ENCODE measurements around the gene PACS2. TPM values are rescaled to one million over a fixed set of nuclear protein-coding genes. Genes with fewer than 3 reads are reported as not detected.

Gene PACS2
- total RNA-seq, 4 donors from 2014 or later: 37.1 to 116 (median 52.2) TPM

DNA sequence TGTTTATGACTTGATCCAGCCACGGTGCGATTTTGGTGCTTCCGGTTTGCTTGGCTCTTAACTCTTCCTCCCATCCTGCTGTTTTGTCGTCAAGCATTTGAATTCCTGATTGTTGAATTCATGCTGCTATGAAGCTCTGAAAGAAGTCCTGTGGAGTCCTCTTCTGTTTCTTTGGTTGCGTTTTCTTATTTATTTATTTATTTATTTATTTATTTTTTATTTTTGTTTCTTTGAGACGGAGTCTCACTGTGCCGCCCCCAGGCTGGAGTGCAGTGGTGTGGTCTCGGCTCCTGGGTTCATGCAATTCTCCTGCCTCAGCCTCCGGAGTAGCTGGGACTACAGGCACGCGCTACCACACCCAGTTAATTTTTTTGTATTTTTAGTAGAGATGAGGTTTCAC is 102.1 kb downstream of the PACS2 start:
- no peaks in the 10 kb centered on the region for H3K36me3 ChIP-seq
- H3K9me3 ChIP-seq: no peaks in the 10 kb centered on the region
- no peak overlapping the region for H3K4me3 ChIP-seq
- DNase-seq: no peak
- TF ChIP-seq, protein P1, sequence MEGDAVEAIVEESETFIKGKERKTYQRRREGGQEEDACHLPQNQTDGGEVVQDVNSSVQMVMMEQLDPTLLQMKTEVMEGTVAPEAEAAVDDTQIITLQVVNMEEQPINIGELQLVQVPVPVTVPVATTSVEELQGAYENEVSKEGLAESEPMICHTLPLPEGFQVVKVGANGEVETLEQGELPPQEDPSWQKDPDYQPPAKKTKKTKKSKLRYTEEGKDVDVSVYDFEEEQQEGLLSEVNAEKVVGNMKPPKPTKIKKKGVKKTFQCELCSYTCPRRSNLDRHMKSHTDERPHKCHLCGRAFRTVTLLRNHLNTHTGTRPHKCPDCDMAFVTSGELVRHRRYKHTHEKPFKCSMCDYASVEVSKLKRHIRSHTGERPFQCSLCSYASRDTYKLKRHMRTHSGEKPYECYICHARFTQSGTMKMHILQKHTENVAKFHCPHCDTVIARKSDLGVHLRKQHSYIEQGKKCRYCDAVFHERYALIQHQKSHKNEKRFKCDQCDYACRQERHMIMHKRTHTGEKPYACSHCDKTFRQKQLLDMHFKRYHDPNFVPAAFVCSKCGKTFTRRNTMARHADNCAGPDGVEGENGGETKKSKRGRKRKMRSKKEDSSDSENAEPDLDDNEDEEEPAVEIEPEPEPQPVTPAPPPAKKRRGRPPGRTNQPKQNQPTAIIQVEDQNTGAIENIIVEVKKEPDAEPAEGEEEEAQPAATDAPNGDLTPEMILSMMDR (IDR thresholded peaks at IDR 0.05): no peak
- TF ChIP-seq POLR2A (IDR thresholded peaks at IDR 0.05): no peak
- no peak overlapping the region for H3K27ac ChIP-seq
- intact Hi-C loops (cut with DNase I; ENCODE audit: low total_unique reads): no loop called here
- peaks cover 0 to 7% of the 10 kb centered on the region in 2 donors for H3K27me3 ChIP-seq
- H3K4me1 ChIP-seq: peaks cover 7 to 21% of the 10 kb centered on the region in 2 donors

DNA sequence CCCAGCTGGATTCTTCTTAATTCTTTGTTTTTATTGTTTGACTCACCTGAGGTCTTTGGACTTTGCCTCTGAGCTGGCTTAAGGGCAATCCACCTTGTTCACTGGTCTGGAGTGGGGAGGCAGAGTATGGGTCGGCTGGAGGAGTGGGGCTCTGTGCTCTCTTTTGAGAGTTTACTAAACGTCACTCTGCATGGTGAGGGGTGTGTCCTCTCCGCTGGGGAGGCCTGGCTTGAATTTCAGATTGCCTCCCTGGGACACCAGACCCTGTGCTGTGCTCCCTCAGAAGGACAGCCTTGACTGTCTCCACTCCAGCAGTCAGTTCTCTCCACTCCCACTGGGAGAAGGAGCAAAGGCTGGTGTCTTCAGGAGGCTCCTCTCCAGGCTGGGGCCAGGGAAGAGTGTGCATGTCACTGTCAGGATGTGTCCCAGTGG is 103.2 kb downstream of the PACS2 start:
- Histone ChIP-seq H3K4me3 (no peak overlapping the region), H3K27ac (no peak overlapping the region), H3K36me3 (no peaks in the 10 kb centered on the region), H3K27me3 (no peaks in the 10 kb centered on the region), H3K4me1 (peaks cover 7 to 23% of the 10 kb centered on the region in 2 donors), H3K9me3 (no peaks in the 10 kb centered on the region)
- DNase-seq: no peak
- intact Hi-C loops (cut with DNase I; ENCODE audit: low total_unique reads): no loop called here
- TF ChIP-seq POLR2A (IDR thresholded peaks at IDR 0.05): no peak
- TF ChIP-seq, protein P1 (IDR thresholded peaks at IDR 0.05): no peak

DNA sequence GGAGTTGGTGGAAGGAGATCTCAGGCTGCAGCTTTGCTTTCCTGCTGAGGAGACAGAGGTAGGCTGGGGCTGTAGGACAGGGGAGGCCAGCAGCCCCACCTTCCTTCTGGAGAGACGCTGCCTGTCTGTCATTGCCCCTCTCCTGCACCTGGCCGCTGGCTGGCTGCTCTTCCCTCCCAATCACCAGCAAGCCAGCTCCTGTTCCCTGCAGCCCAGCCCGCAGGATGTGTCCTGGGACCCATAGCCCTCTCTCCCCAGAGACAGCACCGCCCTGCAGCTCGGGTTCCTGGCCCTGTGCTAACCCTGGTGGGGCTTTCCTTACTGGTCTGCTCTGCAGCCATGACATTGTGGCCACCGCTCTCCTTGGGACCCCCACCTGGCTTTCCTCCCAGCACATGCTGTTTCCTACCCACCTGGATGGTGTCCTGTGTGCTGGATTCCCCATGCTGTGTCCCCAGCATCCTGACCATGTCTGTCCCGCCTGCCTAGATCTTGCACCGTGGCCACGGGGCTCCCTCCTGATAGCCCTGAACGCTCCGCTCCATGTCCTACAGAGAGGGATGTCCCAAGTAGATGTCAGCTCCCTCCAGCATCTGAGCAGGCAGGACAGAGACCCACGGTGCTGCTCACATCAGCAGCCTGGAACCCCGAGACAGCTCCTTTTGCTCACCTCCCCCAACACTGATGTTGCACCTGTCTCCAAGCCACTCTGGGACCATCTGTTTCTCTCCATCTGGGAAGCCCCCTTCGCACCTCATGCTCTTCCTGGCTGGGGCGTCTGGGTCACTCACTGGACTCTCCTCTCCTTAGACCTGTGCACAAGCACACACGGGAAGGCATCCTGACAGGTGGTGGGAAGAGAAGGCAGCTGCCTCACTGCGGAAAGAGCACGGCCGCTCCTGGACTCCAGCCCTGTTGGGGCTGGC is 104.0 kb downstream of the PACS2 start:
- Histone ChIP-seq H3K4me1 (peaks cover 7 to 23% of the 10 kb centered on the region in 2 donors), H3K4me3 (peak overlapping the region; percentile 41 to 47), H3K27me3 (no peaks in the 10 kb centered on the region), H3K36me3 (no peaks in the 10 kb centered on the region), H3K9me3 (no peaks in the 10 kb centered on the region), H3K27ac (no peak overlapping the region)
- TF ChIP-seq, protein P1 (IDR thresholded peaks at IDR 0.05): no peak
- TF ChIP-seq POLR2A (IDR thresholded peaks at IDR 0.05): no peak
- intact Hi-C loops (cut with DNase I; ENCODE audit: low total_unique reads): no loop called here
- no peak for DNase-seq

DNA sequence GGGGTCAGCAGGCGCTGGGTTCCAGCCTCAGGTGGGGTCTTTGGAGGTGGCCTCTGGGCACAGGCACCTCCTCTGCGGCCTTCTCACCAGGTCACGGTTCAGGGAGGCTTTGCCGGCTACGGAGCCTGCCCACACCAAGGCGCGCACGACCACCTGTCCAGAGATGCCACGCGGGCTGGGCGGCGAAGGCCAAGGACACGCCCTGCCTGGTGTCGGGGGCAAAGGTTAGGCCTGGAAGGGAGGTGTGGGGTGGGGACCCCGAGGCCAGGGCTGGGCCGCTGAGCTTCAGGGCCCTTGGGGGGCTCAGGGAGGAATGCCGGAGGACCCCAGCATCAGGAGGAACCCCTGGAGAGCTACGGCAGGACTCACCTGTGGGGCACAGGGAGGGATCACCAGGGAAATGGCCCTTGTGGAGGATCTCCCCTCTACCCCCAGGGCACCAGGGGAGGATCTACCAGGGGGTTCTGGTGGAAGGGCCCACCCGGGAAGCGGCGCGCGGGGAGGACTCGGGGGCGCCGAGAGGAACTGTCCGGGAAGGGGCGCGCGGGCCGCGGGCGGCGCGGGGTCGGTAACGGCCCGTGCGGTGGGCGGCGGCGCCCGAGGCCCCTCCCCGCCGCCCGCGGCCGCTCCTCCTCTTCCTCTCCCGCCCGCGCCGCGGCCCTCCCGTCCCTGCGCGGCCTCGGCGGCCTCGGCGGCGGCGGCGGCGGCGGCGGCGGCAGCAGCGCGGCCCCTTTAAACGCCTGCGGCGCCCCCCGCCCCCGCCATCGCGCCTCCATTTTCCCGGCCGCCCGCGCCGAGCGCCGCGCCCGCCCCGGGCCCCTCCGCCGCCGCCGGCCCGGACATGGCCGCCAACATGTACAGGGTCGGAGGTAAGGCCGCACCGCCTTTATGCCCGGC is 104.9 kb downstream of the PACS2 start, which contains the start of gene MTA1:
Gene MTA1 (plus strand): TSS at position 633 of the 897 bp plus-strand sequence. CDS start 209 bp downstream, at position 842.
- no peak for DNase-seq
- Histone ChIP-seq H3K36me3 (no peaks in the 10 kb centered on the region), H3K9me3 (no peaks in the 10 kb centered on the region), H3K27me3 (no peaks in the 10 kb centered on the region), H3K4me3 (peak within 1 kb of the TSS; percentile 71 to 87), H3K4me1 (peaks cover 7 to 23% of the 10 kb centered on the region in 2 donors), H3K27ac (peak within 1 kb of the TSS; percentile 72 to 81)
- intact Hi-C loops (cut with DNase I; ENCODE audit: low total_unique reads): no loop called here
- TF ChIP-seq, protein P1 (IDR thresholded peaks at IDR 0.05): no peak
- TF ChIP-seq POLR2A (IDR thresholded peaks at IDR 0.05): peak in 1 of 2 donors; percentile 36
